A673 (cell line): Measurements from ENCODE around the gene TNFAIP6. TPM values are rescaled to one million over a fixed set of nuclear protein-coding genes. Genes with fewer than 3 reads are reported as not detected.

ENCODE experiments used
- BruUV-seq: library from RNA; stranded (reverse); fragments of 400-500 nt; replicated peaks from 2 replicates; lab custom pipeline; 2021; lab: Mats Ljungman, UMichigan
- CTCF ChIA-PET: fragments of 300-600 bp; sonication (Branson Sonifier 250); formaldehyde crosslinking; loops from one replicate; lab custom pipeline; 2022; ENCODE audit warnings: antibody characterized with exemption; lab: Charles Lee
- POLR2A ChIA-PET: fragments of 300-600 bp; sonication (Branson Sonifier 250); formaldehyde crosslinking; loops from one replicate; lab custom pipeline; 2022; ENCODE audit warnings: antibody characterized with exemption; ENCODE audit not compliant: low non-redundant PET; lab: Charles Lee
- DNase-seq: peaks from one replicate; pipeline ENCODE4 v3.0.0-alpha.2; 2015; ENCODE audit warnings: low spot score
- H3K27ac ChIP-seq: fragments of 200-600 bp; sonication (generic); 2 replicates; pipeline ENCODE4 v1.5.1; 2016; ENCODE audit warnings: mixed run types, low read depth, mild to moderate bottlenecking, mixed read lengths, antibody characterized with exemption, low read length; ENCODE audit not compliant: poor library complexity, severe bottlenecking
- H3K27me3 ChIP-seq: fragments of 200-600 bp; sonication (generic); replicated peaks from 2 replicates; pipeline ENCODE4 v1.6.1; 2017; ENCODE audit warnings: mixed run types, low read depth, mild to moderate bottlenecking, mixed read lengths, antibody characterized with exemption, low read length; ENCODE audit not compliant: insufficient read depth, poor library complexity
- H3K36me3 ChIP-seq: fragments of 200-600 bp; sonication (generic); 2 replicates; pipeline ENCODE4 v1.6.1; 2016; ENCODE audit warnings: mixed run types, mild to moderate bottlenecking, mixed read lengths, antibody characterized with exemption, low read length; ENCODE audit not compliant: insufficient read depth, poor library complexity, severe bottlenecking
- H3K4me1 ChIP-seq: fragments of 200-600 bp; sonication (generic); 2 replicates; pipeline ENCODE4 v1.6.1; 2017; ENCODE audit warnings: mixed run types, mild to moderate bottlenecking, mixed read lengths, antibody characterized with exemption, low read length; ENCODE audit not compliant: insufficient read depth, poor library complexity, severe bottlenecking
- H3K4me3 ChIP-seq: fragments of 200-600 bp; sonication (generic); 2 replicates; pipeline ENCODE4 v1.5.1; 2016; ENCODE audit warnings: low read depth, mixed run types, mild to moderate bottlenecking, mixed read lengths, low read length; ENCODE audit not compliant: poor library complexity, severe bottlenecking
- H3K9me3 ChIP-seq: fragments of 200-600 bp; sonication (generic); 2 replicates; pipeline ENCODE4 v1.6.1; 2016; ENCODE audit warnings: mixed run types, low read depth, mild to moderate bottlenecking, mixed read lengths, antibody characterized with exemption, low read length; ENCODE audit not compliant: poor library complexity, severe bottlenecking
- CTCF ChIP-seq: fragments of 300-800, 200-600 bp; sonication (generic); conservative IDR thresholded peaks from 2 replicates; pipeline ENCODE4 v1.5.1; 2017; ENCODE audit warnings: low read depth, mild to moderate bottlenecking, antibody characterized with exemption, low read length, moderate library complexity, mixed read lengths
- EZH2 ChIP-seq: fragments of 200-600 bp; sonication (generic); IDR thresholded peaks from 2 replicates; pipeline ENCODE4 v1.6.1; 2017; ENCODE audit warnings: borderline replicate concordance, low read depth, mild to moderate bottlenecking, mixed read lengths, antibody characterized with exemption, low read length; ENCODE audit not compliant: poor library complexity, severe bottlenecking
- intact Hi-C: fragments of 100-400 bp; cut with micrococcal nuclease; formaldehyde crosslinking; loops from one replicate; pipeline ENCODE4 v1.10.0; 2022; ENCODE audit not compliant: unreplicated experiment
- total RNA-seq: library from RNA; stranded (reverse); gene quantifications from 2 replicates; pipeline ENCODE4 v1.2.3, GENCODE V29; 2021

The TNFAIP6 gene
- total RNA-seq, 1 experiment from 2014 or later, result 123 TPM

GRCh38 chr2:151388011-151388410, 30.6 kb downstream of the TNFAIP6 start:
- no TSS peak for BruUV-seq
- Histone ChIP-seq H3K4me3 (no peak overlapping the region), H3K36me3 (no peaks in the 10 kb centered on the region), H3K27ac (no peak overlapping the region), H3K9me3 (peaks cover 6% of the 10 kb centered on the region), H3K27me3 (no peaks in the 10 kb centered on the region), H3K4me1 (no peaks in the 10 kb centered on the region)
- intact Hi-C loops, result no loop called here
- ChIA-PET POLR2A (no interaction called here), CTCF (no interaction called here)
- DNase-seq, result no peak
- TF ChIP-seq EZH2 (no peak), CTCF (no peak)

GRCh38 chr2:151391436-151391835, 34.0 kb downstream of the TNFAIP6 start:
- Histone ChIP-seq H3K4me1 (no peaks in the 10 kb centered on the region), H3K4me3 (no peak overlapping the region), H3K27me3 (no peaks in the 10 kb centered on the region), H3K27ac (no peak overlapping the region), H3K36me3 (no peaks in the 10 kb centered on the region), H3K9me3 (peaks cover 6% of the 10 kb centered on the region)
- intact Hi-C loops, result no loop called here
- ChIA-PET CTCF (no interaction called here), POLR2A (no interaction called here)
- BruUV-seq, result no TSS peak
- DNase-seq, result no peak
- TF ChIP-seq EZH2 (no peak), CTCF (no peak)

- POLR2A ChIA-PET, result no interaction called here
- BruUV-seq, result no TSS peak
- no peak overlapping the region for H3K4me3 ChIP-seq
- CTCF ChIA-PET, result no interaction called here
- no peaks in the 10 kb centered on the region for H3K4me1 ChIP-seq
- H3K9me3 ChIP-seq, result peaks cover 6% of the 10 kb centered on the region
- no peak for TF ChIP-seq EZH2
- TF ChIP-seq CTCF, result no peak
- intact Hi-C loops, result no loop called here
- no peaks in the 10 kb centered on the region for H3K36me3 ChIP-seq
- H3K27me3 ChIP-seq, result no peaks in the 10 kb centered on the region
- H3K27ac ChIP-seq, result no peak overlapping the region
- DNase-seq, result no peak
Measured at GRCh38 chr2:151394509-151394908, 37.1 kb downstream of the TNFAIP6 start.
